GM21360 (cell line): ENCODE measurements around the gene CASP8AP2.
"Not testable (repeated sequence)": the region's sequence is repeated elsewhere in the genome, so short reads cannot be mapped to it uniquely, and the experiment has no call there.

Experiments
- ATAC-seq: cut with Tn5 transposase; IDR thresholded peaks from one replicate; pipeline ENCODE4 v1.9.1; 2021; ENCODE audit warnings: mild to moderate bottlenecking, moderate library complexity; ENCODE audit not compliant: unreplicated experiment

Gene CASP8AP2

DNA sequence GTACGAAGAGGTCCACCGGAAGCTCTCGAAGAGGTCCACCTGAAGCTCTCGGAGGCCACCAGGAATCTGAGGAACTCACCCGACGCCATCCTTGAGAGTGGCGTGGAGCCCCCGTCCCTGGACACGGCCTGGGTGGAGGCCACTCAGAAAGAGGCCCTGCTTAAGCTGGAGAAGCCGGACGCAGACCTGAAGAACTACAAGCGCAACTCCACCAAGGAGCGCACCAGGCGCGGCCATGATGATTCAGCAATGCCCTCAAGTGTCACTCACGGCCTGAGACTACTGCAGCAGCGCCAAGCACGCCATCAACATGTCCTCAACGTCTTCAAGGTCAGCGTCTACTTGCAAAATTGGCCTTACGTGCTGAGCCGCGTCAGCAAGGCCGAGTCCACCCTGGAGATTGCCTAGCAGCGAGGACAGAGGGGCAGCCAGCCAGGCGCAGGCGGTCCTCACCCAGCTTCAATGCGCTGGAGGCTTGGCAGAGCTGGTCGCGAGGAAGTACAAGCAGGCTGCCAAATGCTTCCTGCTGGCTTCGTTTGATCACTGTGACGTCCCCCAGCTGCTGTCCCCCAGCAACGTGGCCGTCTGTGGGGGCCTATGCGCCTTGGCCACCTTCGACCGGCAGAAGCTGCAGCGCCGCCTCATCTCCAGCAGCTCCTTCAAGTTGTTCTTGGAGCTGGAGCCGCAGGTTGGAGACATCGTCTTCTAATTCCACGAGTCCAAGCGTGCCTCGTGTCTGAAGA is 56.9 kb downstream of the CASP8AP2 start:
- ATAC-seq = no peak

DNA sequence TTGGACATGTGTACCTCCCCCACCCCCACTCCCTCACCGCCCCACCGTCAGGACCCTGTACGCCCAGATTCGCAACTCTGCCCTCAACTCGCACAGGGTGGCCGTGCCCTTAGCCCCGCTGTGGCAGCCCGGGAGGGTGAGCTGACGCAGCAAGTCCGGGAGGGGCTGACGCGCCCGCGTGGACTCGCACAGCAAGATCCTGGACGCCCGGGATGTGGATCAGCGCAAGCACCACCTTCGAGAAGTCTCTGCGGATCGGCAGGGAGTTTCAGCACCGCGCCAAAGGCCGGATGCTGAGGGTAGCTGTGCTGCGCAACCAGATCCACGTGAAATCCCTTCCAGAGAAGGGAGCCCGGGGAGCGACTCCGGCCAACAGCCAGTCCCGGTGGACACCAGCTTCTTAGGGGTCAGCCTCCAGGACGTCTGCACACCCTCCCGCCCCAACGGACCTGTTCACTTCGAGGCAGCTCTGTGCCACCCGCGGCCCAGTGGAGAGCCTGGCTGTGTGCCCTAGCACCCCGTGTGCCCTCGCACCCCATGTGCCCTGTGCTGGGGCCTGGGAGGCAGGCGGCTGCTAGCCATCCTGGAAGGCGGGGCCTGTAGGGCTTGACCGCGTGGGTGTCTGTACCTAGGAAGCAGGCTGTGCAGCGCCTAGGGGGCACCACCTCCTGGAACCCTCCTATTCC is 57.9 kb downstream of the CASP8AP2 start:
- ATAC-seq = no peak

GRCh38 chr6:89888138-89888514 is 58.4 kb downstream of the CASP8AP2 start:
- ATAC-seq = no peak

- no peak for ATAC-seq
Observed at GRCh38 chr6:89888871-89889270, 59.2 kb downstream of the CASP8AP2 start.

DNA sequence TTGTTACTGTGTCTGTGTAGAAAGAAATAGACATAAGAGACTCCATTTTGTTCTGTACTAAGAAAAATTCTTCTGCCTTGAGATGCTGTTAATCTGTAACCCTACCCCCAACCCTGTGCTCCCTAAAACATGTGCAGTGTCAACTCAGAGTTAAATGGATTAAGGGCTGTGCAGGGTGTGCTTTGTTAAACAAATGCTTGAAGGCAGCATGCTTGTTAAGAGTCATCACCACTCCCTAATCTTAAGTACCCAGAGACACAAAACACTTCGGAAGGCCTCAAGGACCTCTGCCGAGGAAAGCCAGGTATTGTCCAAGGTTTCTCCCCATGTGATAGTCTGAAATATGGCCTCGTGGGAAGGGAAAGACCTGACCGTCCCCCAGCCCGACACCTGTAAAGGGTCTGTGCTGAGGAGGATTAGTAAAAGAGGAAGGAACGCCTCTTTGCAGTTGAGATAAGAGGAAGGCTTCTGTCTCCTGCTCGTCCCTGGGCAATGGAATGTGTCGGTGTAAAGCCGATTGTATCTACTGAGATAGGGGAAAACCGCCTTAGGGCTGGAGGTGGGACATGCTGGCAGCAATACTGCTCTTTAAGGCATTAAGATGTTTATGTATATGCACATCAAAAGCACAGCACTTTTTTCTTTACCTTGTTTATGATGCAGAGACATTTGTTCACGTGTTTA is 61.3 kb downstream of the CASP8AP2 start:
- not testable (repeated sequence) for ATAC-seq

GRCh38 chr6:89892577-89892976 is 62.9 kb downstream of the CASP8AP2 start:
- not testable (repeated sequence) for ATAC-seq

DNA sequence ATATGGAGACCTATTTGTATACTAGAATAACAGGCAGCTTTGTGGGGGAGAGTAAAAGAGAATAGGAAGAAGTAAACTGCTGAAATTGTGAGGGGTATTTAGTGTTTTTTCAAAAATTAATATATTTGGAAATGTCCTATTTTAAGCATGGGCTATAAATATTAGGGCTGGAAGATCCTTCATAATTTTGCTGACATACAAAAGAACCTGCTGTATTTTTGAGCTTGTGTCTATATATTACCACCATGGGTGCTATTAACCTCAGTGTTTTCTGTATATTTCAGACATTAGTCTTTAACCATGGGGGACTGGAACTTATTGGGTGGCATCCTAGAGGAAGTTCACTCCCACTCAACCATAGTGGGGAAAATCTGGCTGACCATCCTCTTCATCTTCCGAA is 64.5 kb downstream of the CASP8AP2 start, which contains the start of gene GJA10:
Gene GJA10 (plus strand): TSS at position 301 of the 400 bp plus-strand sequence. CDS start 0 bp downstream, at position 301.
- no peak for ATAC-seq

GRCh38 chr6:89895276-89895874 is 65.7 kb downstream of the CASP8AP2 start:
- ATAC-seq = no peak

DNA sequence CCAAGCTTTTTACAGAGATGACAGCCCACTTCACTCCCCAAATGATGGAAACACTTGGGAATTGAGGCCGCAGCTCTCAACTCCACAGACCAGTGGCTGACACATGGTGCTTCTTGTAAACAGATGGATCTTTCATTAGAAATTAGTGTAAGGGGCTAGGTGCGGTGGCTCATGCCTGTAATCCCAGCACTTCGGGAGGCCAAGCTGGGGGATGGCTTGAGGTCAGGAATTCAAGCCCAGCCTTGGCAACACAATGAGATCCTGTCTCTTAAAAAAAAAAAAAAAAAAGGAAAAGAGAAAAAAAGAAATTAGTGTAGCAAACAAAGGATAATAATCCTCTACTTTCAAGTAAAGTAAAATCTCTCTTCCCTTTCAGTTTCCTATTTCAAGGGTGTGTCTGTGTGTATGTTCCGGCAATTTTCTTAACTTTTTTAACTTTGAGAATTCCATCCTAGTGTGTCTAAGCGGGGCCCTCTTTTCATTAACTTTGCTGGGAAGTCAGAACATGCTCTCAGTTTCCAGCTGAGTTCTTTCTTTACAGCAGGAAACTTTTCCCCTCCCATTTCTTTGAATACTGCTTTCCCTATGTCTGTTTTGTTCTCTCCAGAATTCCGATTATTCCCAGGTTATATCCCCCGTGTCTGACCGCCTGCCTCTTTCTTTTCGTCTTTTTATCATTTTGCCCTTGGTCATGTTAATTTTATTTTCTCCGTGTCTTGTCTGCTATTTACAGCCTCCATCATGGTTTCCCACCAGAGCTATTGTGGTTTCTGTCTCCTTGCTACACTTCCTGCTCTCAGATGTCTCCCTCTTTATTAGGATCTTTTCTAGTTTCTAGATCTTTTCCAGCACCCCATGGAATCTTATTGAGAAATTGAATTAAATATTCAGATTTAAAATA is 80.6 kb downstream of the CASP8AP2 start:
- not testable (repeated sequence) for ATAC-seq

DNA sequence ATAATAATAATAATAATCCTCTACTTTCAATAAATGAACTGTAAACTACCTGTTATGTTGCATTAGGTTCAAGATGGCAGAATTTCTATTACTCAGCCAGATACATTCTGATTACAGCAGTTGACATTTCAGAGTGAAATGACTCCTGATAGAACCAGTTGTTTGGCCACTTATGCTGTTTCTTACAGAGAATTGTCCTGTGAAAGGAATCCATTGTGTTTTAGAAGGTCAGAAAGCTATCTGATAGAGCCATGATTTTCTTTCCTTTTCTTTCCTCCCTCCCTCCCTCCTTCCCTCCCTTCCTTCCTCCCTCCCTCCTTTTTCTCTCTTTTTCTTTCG is 81.2 kb downstream of the CASP8AP2 start:
- ATAC-seq = no peak

DNA sequence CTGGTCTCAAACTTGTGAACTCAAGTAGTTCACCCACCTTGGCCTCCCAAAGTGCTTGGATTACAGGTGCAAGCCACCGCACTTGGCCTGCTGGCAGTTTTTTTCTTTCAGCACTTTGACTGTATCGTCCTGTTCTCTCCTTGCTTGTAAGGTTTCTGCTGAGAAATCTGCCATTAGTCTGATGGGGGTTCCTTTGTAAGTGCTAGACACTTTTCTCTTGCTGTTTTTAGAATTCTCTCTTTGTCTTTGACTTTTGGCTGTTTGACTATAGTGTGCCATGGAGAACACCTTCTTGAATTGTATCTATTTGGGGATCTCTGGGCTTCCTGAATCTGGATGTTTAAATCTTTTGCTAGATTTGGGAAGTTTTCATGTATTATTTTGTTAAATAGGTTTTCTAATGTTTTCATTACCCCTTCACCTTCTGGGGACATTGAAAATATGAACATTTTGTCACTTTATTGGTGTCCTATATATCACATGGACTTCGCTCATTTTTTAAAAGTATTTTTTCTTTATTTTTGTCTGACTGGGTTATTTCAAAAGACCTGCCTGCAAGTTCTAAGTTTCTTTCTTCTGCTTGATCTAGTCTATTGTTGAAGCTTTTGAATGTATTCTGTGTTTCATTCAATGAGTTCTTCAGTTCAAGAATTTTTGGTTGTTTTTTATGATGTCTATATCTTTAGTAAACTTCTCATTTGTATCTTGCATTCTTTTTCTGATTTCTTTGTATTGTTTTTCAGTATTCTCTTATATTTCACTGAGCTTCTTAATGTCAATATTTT is 86.6 kb downstream of the CASP8AP2 start:
- ATAC-seq = no peak

DNA sequence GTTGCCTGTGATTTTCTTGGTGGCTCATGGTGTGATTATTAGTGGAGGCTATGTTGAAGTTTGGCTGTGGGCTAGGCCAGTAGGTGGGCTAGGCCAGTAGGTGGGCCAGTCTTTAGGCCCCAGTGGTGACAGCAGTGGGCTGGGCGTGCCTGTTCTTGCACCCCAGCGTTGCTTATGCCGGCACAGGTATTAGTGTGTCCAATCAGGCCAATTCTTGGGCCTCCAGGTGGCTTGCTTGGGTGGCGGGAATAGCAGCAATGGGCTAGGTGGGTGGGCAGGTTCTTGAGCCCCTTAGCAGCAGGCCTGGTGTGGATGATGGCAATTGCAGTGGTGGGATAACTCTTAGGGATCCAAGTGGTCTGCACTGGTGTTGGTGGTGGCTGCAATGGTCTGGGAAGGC is 87.5 kb downstream of the CASP8AP2 start:
- no peak for ATAC-seq

GRCh38 chr6:89917801-89918366 is 88.2 kb downstream of the CASP8AP2 start:
- no peak for ATAC-seq
